ENCODE data around the gene SNCG. TPM values are rescaled to one million over a fixed set of nuclear protein-coding genes. Genes with fewer than 3 reads are reported as not detected.

The SNCG gene
- total and polyA plus RNA-seq, 2 of the 8 experiments (the other 6 are each of a cell fraction or from before 2014, with no cell fraction given) = 4.4 to 12.2 TPM

DNA sequence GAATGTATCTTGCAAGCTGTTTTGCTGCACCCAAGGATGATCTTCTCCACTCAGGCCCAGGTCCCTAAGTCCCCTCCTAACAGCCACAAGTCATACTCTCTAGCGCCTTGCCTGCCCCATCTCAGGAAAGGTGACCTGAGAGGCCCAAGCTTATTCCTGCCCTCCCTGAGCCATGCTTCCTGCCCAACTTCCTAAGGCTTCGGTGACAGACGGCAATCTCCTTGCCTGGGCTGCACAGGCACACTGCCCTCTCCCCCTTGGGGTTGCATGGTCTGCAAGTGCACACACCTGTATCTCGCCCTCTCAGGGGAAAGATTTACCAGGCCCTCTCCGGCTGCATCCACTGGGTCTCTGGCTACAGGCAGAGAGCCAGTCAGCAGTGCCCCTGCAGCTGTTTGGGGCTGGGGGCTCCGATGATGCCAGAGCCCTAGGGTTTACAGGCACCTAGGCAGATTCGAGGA is 9.1 kb downstream of the SNCG start:
- Histone ChIP-seq H2BK15ac (ENCODE audit: low read length) (peak overlapping the region; percentile 99), H3K27ac (ENCODE audit: low read depth, low read length) (no peak overlapping the region), H2AFZ (ENCODE audit: low read length) (no peak overlapping the region), H4K20me1 (replicated peaks in 1 of 2; ENCODE audit: control insufficient read depth in 1 of 2, insufficient read depth in 2 of 2, low read length in 2 of 2) (no peaks in the 10 kb centered on the region), H2BK120ac (replicated peaks; ENCODE audit: low read depth, low read length) (peak overlapping the region; percentile 65), H3K14ac (ENCODE audit: insufficient read length) (no peak overlapping the region), H3K56ac (replicated peaks; ENCODE audit: insufficient read length, low read depth, low read length) (no peak overlapping the region), H4K91ac (replicated peaks; ENCODE audit: insufficient read length, low read length) (peak overlapping the region; percentile 58), H2AK5ac (ENCODE audit: low read depth, low read length) (peak overlapping the region; percentile 88), H3K18ac (ENCODE audit: extremely low read depth, low read length) (peak overlapping the region; percentile 90), H2BK20ac (ENCODE audit: low read length) (peak overlapping the region; percentile 61; the same call in 1 of the 2 replicates), H3K27me3 (replicated peaks in 1 of 4; ENCODE audit: control insufficient read depth in 3 of 4, extremely low read depth in 1 of 4, insufficient read depth in 3 of 4, low read length in 3 of 4) (peaks cover 0 to 13% (median 10%) of the 10 kb centered on the region in 4 experiments; a peak in 6 of 7 replicates), H3K4ac (replicated peaks; ENCODE audit: insufficient read length, low read depth, low read length) (peak overlapping the region; percentile 44), H3K79me2 (ENCODE audit: control insufficient read depth in 1 of 2, insufficient read depth in 2 of 2, low read length in 2 of 2) (no peaks in the 10 kb centered on the region), H3K9ac (replicated peaks in 1 of 4; ENCODE audit: extremely low read depth in 1 of 4, low read depth in 3 of 4, low read length in 3 of 4) (no peak overlapping the region), H3K23me2 (ENCODE audit: low read depth, low read length) (peaks cover 12% of the 10 kb centered on the region; the same call in 1 of the 2 replicates), H3K79me1 (ENCODE audit: low read depth, low read length) (no peaks in the 10 kb centered on the region), H2BK12ac (ENCODE audit: low read depth, low read length) (no peak overlapping the region), H4K5ac (ENCODE audit: insufficient read length, low read depth, low read length) (no peak overlapping the region), H3K4me2 (ENCODE audit: insufficient read depth in 1 of 2, low read depth in 2 of 2, low read length in 2 of 2) (no peak overlapping the region), H3K36me3 (ENCODE audit: control insufficient read depth in 2 of 4, insufficient read depth in 4 of 4, low read length in 3 of 4) (no peaks in the 10 kb centered on the region), H2BK5ac (ENCODE audit: low read depth, low read length) (no peak overlapping the region), H3K4me1 (replicated peaks in 1 of 4; ENCODE audit: control insufficient read depth in 3 of 4, insufficient read depth in 4 of 4, low read length in 3 of 4) (peaks cover 4 to 36% (median 28%) of the 10 kb centered on the region in 4 experiments), H3K9me3 (ENCODE audit: insufficient read depth in 2 of 2, low read depth in 1 of 2, low read length in 1 of 2) (no peaks in the 10 kb centered on the region), H3K4me3 (ENCODE audit: extremely low read depth in 1 of 4, insufficient read depth in 2 of 4, low read depth in 3 of 4, low read length in 4 of 4) (no peak overlapping the region), H4K8ac (ENCODE audit: extremely low read depth, insufficient read depth, low read length) (peak overlapping the region; percentile 39; the same call in 1 of the 2 replicates), H3K23ac (ENCODE audit: insufficient read length) (no peak overlapping the region)
- 94% methylated on average over 7 of the region's 7 CpGs; no CpG with 5 or more reads in 1 of the 2 experiments for WGBS, 2 experiments (ENCODE audit: extremely low coverage in 1 of 2, insufficient coverage in 1 of 2, insufficient read length in 1 of 2, insufficient replicate concordance in 2 of 2, low coverage in 1 of 2, low lambda C conversion rate in 2 of 2, missing lambda C conversion rate in 1 of 2)
- ChIA-PET CTCF (ENCODE audit: partially characterized antibody) (interaction anchor here (0.6 to 22.5 kb wide), 16 partner anchors 9 to 304 kb away, joined by 3 to 975 read pairs (median 4); partner anchors contain the start of genes MMRN2 and SNCG), POLR2A (ENCODE audit: partially characterized antibody) (interaction anchor here (1.0 to 1.9 kb wide), 6 partner anchors 10 to 35 kb away, joined by 3 to 9 read pairs (median 4); partner anchors contain the start of gene MMRN2)
- no peak for DNase-seq (ENCODE audit: low read depth in 1 of 2, low spot score in 2 of 2)
- no peak for FAIRE-seq
- TF ChIP-seq TBP (IDR thresholded peaks at IDR 0.05; ENCODE audit: low read depth, low read length) (no peak), TEAD4 (IDR thresholded peaks at IDR 0.05; ENCODE audit: low read depth, low read length) (no peak), CTBP2 (IDR thresholded peaks at IDR 0.05; ENCODE audit: borderline replicate concordance, insufficient read depth, insufficient read length, low read length) (no peak), POU5F1 (IDR thresholded peaks at IDR 0.05; ENCODE audit: low read depth, low read length) (no peak), KDM1A (IDR thresholded peaks at IDR 0.05; ENCODE audit: borderline replicate concordance, low read length) (no peak), TAF7 (optimal IDR thresholded peaks at IDR 0.05; ENCODE audit: borderline replicate concordance, low read depth, low read length) (no peak), CBX8 (IDR thresholded peaks at IDR 0.05; ENCODE audit: borderline replicate concordance, low read depth, low read length) (no peak), CHD2 (IDR thresholded peaks at IDR 0.05; ENCODE audit: low read length) (no peak), SIX5 (IDR thresholded peaks at IDR 0.05; ENCODE audit: low read depth, low read length) (no peak)

Measured in H1 (cell line).